NCI-H1694 treated with DMSO at 0.1 percent for 48 hours (cell line): ENCODE results near the gene RCC2.
A peak's percentile ranks its signal among the peaks of the same experiment; 100 is the strongest.

Source experiments
- DNase-seq: peaks from one replicate; lab custom pipeline; 2025; lab: John Stamatoyannopoulos, UW

RCC2 gene

DNA sequence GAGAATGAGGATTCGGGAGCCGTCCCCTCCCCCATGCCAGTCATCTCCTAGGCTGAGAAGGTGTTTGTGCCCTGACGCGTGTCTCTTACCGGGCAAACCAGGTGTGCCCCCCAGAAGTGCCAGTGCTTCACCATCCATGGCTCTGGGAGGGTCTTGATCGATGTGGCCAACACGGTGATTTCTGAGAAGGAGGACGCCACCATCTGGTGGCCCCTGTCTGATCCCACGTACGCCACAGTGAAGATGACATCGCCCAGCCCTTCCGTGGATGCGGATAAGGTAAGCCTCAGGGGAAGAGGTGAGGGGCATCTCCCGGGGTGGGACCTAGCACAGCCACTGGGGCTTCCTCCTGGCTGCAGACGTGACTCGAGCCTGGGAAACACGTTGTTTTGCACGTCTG is 66.5 kb downstream of the RCC2 start:
- DNase-seq = no peak

GRCh38 chr1:17371896-17372295 is 67.6 kb downstream of the RCC2 start, which contains the start of gene PADI6:
PADI6 (plus strand) TSS chr1:17372196; CDS start chr1:17372246, 50 bp downstream.
- DNase-seq = no peak

DNA sequence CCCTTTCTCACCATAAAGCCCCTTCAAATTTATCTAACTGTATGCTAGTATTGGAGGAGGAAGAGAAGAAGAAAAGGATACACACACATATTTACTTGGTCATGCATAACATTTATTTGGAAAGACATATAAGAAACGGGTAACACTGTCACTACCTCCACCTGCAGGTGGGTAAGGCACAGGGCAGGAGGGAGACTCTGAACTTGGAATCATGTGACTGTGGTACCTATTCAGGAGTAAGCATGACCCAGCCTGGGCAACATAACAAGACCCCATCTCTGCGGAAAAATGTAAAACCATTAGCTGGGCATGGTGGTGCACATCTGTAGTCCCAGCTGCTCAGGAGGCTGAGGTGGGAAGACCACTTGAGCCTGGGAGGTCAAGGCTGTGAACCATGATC is 68.9 kb downstream of the RCC2 start:
- DNase-seq = peak; percentile 1

- DNase-seq = no peak
Measured at GRCh38 chr1:17369466-17369865, 70.0 kb downstream of the RCC2 start.

GRCh38 chr1:17365293-17365692 is 74.2 kb downstream of the RCC2 start:
- DNase-seq = no peak

- DNase-seq = no peak
Measured at GRCh38 chr1:17363771-17364170, 75.7 kb downstream of the RCC2 start.

DNA sequence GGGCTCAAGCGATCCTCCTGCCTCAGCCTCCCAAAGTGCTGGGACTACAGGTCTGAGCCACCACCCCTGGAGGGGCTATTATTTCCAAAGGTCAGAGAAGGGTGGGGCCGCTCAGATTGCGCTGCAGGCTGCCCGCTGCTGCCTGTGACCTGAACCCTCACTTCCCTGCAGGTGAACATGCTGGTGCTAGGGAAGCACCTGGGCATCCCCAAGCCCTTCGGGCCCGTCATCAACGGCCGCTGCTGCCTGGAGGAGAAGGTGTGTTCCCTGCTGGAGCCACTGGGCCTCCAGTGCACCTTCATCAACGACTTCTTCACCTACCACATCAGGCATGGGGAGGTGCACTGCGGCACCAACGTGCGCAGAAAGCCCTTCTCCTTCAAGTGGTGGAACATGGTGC is 76.1 kb downstream of the RCC2 start:
- DNase-seq = no peak

GRCh38 chr1:17361687-17362086 is 77.8 kb downstream of the RCC2 start:
- no peak for DNase-seq

GRCh38 chr1:17360272-17360956 is 79.1 kb downstream of the RCC2 start:
- no peak for DNase-seq

- no peak for DNase-seq
Measured at GRCh38 chr1:17359808-17360207, 79.7 kb downstream of the RCC2 start.

DNA sequence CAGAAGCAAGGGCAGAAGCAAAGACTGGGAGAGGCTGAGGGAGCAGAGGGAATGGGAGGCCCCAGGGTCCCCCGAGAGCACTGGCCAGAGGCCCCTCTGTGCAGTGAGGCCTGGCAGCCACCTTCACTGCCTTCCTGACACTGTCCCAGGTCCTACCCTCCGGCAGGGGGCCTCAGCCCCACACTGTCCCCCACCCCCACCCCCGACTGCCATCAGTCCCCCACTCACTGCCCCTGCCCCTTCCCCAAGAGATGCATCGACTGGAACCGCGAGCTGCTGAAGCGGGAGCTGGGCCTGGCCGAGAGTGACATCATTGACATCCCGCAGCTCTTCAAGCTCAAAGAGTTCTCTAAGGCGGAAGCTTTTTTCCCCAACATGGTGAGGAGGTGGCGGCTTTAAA is 80.4 kb downstream of the RCC2 start:
- DNase-seq = no peak

GRCh38 chr1:17358557-17358956 is 80.9 kb downstream of the RCC2 start:
- no peak for DNase-seq
